GM06990 (cell line): Measurements from ENCODE around the gene TEX11.
"Not testable (repeated sequence)": the region's sequence is repeated elsewhere in the genome, so short reads cannot be mapped to it uniquely, and the experiment has no call there.

Experiments used
- DNase-seq: peaks from one replicate; pipeline ENCODE4 v3.0.0-alpha.2; 2011; ENCODE audit not compliant: insufficient read length; ENCODE audit errors: extremely low read depth
- H3K27me3 ChIP-seq: replicated peaks from 2 replicates; pipeline ENCODE4 v1.6.0; 2011; ENCODE audit warnings: low read length; ENCODE audit not compliant: control insufficient read depth, insufficient read depth
- H3K36me3 ChIP-seq: 2 replicates; pipeline ENCODE4 v1.5.1; 2011; ENCODE audit warnings: low read length; ENCODE audit not compliant: control insufficient read depth, insufficient read depth
- H3K4me3 ChIP-seq: replicated peaks from 2 replicates; pipeline ENCODE4 v1.5.1; 2011; ENCODE audit warnings: low read depth, mild to moderate bottlenecking, control low read depth, low read length
- TF ChIP-seq, protein P1 (sequence below): IDR thresholded peaks from 2 replicates; pipeline ENCODE4 v1.5.1; 2011; ENCODE audit warnings: low read length, control low read depth, mild to moderate bottlenecking, inconsistent platforms; ENCODE audit not compliant: insufficient read depth, poor library complexity, severe bottlenecking

The TEX11 gene

DNA sequence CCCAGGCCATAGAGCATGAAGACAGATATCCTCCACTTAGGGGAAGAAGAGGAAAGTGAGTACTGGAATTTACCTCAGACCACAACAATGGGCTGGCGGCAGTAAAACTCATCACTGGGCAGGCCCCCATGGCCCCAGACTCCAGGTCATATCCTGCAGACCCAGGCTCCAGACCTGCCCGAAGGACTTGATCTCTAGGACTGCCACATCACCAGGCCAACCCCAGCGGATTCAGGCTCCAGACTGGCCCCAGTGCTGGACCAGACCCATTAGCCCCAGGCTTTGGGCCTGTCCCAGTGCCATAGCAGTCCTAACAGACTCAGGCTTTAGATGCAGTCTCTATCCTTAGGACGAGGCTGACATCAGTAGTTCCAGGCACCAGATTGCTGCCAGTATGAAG lies 273.3 kb downstream of the TEX11 start:
- TF ChIP-seq, protein P1, sequence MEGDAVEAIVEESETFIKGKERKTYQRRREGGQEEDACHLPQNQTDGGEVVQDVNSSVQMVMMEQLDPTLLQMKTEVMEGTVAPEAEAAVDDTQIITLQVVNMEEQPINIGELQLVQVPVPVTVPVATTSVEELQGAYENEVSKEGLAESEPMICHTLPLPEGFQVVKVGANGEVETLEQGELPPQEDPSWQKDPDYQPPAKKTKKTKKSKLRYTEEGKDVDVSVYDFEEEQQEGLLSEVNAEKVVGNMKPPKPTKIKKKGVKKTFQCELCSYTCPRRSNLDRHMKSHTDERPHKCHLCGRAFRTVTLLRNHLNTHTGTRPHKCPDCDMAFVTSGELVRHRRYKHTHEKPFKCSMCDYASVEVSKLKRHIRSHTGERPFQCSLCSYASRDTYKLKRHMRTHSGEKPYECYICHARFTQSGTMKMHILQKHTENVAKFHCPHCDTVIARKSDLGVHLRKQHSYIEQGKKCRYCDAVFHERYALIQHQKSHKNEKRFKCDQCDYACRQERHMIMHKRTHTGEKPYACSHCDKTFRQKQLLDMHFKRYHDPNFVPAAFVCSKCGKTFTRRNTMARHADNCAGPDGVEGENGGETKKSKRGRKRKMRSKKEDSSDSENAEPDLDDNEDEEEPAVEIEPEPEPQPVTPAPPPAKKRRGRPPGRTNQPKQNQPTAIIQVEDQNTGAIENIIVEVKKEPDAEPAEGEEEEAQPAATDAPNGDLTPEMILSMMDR: no peak
- DNase-seq: no peak

DNA sequence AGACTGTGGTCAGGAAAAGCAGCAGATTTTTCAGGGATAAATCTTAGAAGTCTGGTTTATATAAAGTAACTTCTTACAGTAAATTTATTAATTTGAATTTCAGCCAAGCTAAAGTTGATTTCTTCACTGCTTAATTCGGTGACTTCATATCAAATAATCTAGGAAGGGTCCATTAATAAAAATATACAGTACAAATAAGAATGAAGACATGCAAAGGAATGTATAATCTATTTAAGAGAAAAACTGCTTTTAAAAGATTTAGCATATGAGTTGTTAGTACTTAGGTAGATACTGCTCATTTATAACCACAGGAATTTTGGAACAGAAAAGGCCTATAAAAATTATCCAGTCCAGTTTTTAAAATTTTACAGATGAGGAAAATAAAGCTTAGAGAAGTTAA lies 286.8 kb downstream of the TEX11 start:
- no peak overlapping the region for H3K4me3 ChIP-seq
- no peaks in the 10 kb centered on the region for H3K36me3 ChIP-seq
- H3K27me3 ChIP-seq: no peaks in the 10 kb centered on the region; the same call in 1 of the 2 replicates
- no peak for DNase-seq
- TF ChIP-seq, protein P1: no peak

More for the DNA sequence above, 273.3 kb downstream of the TEX11 start:
- Histone ChIP-seq H3K27me3 (no peaks in the 10 kb centered on the region), H3K4me3 (no peak overlapping the region), H3K36me3 (no peaks in the 10 kb centered on the region)

DNA sequence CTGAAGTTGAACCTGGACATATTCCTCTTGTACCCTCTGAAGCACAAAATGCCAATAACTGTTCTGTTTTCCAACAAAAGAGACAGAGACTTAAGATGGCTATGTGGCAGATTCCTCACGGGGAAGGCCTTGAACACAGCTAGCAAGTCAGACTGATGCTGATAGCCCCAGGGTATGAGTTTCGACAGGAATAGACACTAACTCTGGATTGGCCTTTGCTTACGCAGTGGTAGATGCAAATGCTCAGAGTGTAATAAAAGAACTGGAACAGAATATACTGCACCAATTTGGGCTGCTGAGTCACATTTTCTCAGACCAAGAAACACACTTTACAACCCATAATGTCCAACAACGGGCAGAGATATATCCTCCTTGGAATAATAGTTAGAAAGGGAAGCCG lies 290.0 kb downstream of the TEX11 start:
- no peaks in the 10 kb centered on the region for H3K36me3 ChIP-seq
- no peak overlapping the region for H3K4me3 ChIP-seq
- TF ChIP-seq, protein P1: no peak
- no peaks in the 10 kb centered on the region for H3K27me3 ChIP-seq
- no peak for DNase-seq

DNA sequence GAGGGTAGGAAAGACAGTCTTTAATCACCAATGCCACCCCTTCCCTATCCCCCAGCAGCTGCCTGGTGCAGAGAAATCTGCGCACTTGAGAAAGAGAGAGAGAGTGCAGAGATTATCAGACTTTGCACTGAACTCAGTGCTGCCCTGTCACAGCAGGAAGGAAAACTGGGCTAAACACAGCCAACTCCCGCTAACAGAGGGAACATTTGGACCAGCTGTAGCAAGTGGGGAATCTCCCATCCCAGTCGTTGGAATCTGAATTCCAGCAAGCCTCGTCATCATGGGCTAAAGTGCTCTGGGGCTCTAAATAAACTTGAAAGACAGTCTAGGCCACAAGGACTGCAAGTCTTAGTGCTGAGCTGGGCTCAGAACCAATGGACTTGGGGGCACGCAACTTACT lies 295.2 kb downstream of the TEX11 start:
- no peaks in the 10 kb centered on the region for H3K27me3 ChIP-seq
- TF ChIP-seq, protein P1: no peak
- H3K36me3 ChIP-seq: no peaks in the 10 kb centered on the region
- DNase-seq: no peak
- H3K4me3 ChIP-seq: no peak overlapping the region

DNA sequence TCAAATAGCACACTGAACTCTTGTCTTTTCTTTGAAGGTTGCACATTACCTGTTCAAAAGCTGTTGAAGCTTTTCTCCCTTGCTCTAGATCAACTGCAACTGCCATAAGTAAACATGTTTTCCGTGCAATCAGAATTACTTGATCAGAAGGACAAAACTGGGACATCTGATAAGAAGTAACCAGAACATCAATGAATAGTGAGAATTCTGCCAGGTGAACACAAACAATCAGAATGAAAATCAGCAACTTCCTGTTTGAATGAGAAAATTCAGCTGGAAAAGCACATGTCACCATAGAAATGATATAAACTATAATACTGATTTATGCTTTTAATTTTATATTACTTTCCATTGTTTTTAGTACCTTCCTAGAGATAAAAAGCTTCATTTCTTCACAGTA lies 303.2 kb downstream of the TEX11 start:
- Histone ChIP-seq H3K27me3 (no peaks in the 10 kb centered on the region), H3K4me3 (no peak overlapping the region), H3K36me3 (no peaks in the 10 kb centered on the region)
- no peak for DNase-seq
- TF ChIP-seq, protein P1: no peak

DNA sequence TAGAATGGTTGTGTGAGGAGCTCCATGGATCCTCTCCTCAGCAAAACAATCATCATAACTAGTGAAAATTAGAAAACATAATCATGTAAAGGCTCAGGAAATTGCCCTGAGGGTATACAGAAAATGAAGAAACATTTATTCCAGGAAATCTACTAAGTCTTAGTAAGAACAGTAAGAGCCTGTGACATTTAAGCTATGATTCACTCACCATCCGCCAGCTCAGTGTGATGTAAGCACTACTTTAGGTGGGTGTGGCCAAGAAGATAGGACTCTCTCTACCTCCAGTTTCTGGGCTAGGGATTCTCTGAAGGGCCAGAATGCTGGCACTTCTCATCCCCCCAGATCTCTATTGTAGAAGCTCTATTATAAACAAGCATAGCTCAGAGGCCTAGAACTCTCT lies 316.4 kb downstream of the TEX11 start:
- H3K27me3 ChIP-seq: no peaks in the 10 kb centered on the region
- no peak overlapping the region for H3K4me3 ChIP-seq
- TF ChIP-seq, protein P1: no peak
- no peaks in the 10 kb centered on the region for H3K36me3 ChIP-seq
- no peak for DNase-seq

DNA sequence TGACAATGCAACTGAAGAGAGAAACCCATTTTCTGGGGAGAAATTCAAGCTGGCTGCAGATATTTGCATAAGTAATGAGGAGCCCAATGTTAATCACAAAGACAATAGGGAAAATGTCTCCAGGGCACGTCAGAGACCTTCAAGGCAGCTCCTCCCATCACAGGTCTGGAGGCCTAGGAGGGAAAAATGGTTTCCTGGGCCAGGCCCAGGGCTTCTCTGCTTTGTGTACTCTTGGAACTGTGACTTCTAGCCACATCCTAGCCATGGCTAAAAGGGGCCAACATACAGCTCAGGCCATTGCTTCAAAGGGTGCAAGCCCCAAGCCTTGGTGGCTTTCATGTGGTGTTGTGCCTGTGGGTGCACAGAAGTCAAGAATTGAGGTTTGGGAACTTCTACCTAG lies 321.4 kb downstream of the TEX11 start:
- not testable (repeated sequence) for H3K36me3 ChIP-seq, H3K27me3 ChIP-seq, DNase-seq

More for the DNA sequence above, 321.4 kb downstream of the TEX11 start:
- H3K4me3 ChIP-seq: not testable (repeated sequence)
